HG03558 (cell line): ENCODE results near the gene RBMS3.
"Not testable (repeated sequence)": the region's sequence is repeated elsewhere in the genome, so short reads cannot be mapped to it uniquely, and the experiment has no call there.

ENCODE experiments used
- ATAC-seq: cut with Tn5 transposase; IDR thresholded peaks from one replicate; pipeline ENCODE4 v1.9.1; 2021; ENCODE audit warnings: moderate number of reproducible peaks; ENCODE audit not compliant: unreplicated experiment; ENCODE audit errors: extremely low read depth

The RBMS3 gene

GRCh38 chr3:29643034-29643425, 362.2 kb downstream of the RBMS3 start:
- ATAC-seq = no peak

- no peak for ATAC-seq
These were observed 363.4 kb downstream of the RBMS3 start for GRCh38 chr3:29644261-29644660.

- ATAC-seq = no peak
These were observed 364.2 kb downstream of the RBMS3 start for GRCh38 chr3:29644956-29645636.

GRCh38 chr3:29646043-29646442, 365.2 kb downstream of the RBMS3 start:
- no peak for ATAC-seq

- peak; percentile 73 for ATAC-seq
These were observed 369.1 kb downstream of the RBMS3 start for GRCh38 chr3:29649815-29650547.

GRCh38 chr3:29653680-29654079, 372.8 kb downstream of the RBMS3 start:
- no peak for ATAC-seq

GRCh38 chr3:29655015-29655747, 374.3 kb downstream of the RBMS3 start:
- no peak for ATAC-seq

GRCh38 chr3:29665688-29666087, 384.8 kb downstream of the RBMS3 start:
- ATAC-seq = no peak

- ATAC-seq = no peak
These were observed 387.4 kb downstream of the RBMS3 start for GRCh38 chr3:29668233-29668632.

GRCh38 chr3:29668728-29669127, 387.9 kb downstream of the RBMS3 start:
- ATAC-seq = no peak

GRCh38 chr3:29670476-29670875, 389.6 kb downstream of the RBMS3 start:
- ATAC-seq = not testable (repeated sequence)

- ATAC-seq = no peak
These were observed 396.6 kb downstream of the RBMS3 start for GRCh38 chr3:29677421-29677820.

GRCh38 chr3:29679944-29680343, 399.1 kb downstream of the RBMS3 start:
- ATAC-seq = no peak

- ATAC-seq = peak; percentile 25
These were observed 402.4 kb downstream of the RBMS3 start for GRCh38 chr3:29683018-29683993.

- ATAC-seq = peak; percentile 97
These were observed 406.2 kb downstream of the RBMS3 start for GRCh38 chr3:29686889-29687592.

- no peak for ATAC-seq
These were observed 409.9 kb downstream of the RBMS3 start for GRCh38 chr3:29690686-29691353.

- ATAC-seq = no peak
These were observed 413.0 kb downstream of the RBMS3 start for GRCh38 chr3:29693863-29694262.

- no peak for ATAC-seq
These were observed 413.5 kb downstream of the RBMS3 start for GRCh38 chr3:29694331-29694730.

- ATAC-seq = no peak
These were observed 413.9 kb downstream of the RBMS3 start for GRCh38 chr3:29694783-29695182.
